ENCODE results near the gene COLQ.
"Not testable (repeated sequence)": the region's sequence is repeated elsewhere in the genome, so short reads cannot be mapped to it uniquely, and the experiment has no call there.

The COLQ gene

DNA sequence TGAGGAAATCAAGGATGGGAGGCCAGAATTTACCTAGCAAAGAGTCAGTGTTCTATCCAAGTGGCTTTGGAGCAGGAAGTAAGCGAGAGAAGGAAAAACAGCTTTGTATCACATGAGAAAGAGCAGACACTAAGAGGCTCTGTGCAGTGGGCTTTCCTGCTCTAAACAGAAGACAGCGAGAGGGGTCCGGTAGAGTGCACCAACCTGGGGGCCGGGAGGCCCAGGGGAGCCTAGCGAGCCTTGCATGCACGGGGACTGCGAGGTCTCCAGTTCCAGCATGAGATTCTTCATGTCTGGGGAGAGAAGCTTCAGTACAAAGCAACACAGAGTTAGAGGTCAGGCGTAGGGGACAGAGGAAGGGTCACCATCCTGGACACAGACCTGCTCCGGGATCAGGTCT is 33.5 kb downstream of the COLQ start:
- DNase-seq, result no peak

DNA sequence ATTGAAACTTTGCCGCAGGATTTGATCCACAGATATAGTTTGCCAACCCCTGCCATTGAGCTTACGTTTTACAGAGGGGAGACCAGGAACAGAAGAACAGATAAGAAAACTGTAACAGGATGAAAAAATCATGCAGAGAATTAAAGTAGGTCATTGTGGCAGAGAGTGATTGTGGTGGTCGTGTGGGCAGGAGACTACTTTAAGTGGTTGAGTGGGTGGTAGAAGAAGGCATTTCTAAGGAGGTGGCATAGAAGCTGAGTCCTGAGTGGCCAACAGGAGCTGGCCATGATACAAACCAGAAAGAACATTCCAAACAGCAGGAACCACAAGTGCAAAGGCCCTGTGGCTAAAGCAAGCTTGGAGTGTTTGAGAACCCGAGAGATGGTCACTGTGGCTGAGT is 34.5 kb downstream of the COLQ start:
- no peak for DNase-seq

DNA sequence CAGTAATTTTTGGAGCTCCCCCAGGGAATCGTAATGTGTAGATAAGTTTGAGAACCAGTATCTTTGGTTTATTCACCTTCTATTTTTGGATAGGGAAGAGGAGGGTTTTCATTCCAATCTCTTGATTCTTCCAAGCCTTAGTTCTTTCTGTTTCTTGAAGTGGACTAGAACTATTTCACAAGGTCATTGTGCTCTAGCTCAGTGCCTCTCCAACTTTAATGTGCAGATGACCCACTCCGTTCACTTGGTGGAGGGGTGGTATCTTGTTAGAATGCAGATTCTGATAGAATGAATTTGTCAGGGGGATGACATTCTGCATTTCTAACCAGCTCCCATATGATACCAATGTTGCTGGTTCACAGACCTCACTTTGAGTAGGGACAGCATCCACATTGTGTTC is 35.5 kb downstream of the COLQ start:
- DNase-seq, result no peak

DNA sequence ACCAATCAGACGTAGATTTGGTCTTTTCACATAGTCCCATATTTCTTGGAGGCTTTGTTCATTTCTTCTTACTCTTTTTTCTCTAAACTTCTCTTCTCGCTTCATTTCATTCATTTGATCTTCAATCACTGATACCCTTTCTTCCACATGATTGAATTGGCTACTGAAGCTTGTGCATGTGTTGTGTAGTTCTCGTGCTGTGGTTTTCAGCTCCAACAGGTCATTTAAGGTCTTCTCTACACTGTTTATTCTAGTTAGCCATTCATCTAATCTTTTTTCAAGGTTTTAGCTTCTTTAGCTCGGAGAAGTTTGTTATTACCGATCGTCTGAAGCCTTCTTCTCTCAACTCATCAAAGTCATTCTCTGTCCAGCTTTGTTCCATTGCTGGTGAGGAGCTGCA is 37.0 kb downstream of the COLQ start:
- not testable (repeated sequence) for DNase-seq

DNA sequence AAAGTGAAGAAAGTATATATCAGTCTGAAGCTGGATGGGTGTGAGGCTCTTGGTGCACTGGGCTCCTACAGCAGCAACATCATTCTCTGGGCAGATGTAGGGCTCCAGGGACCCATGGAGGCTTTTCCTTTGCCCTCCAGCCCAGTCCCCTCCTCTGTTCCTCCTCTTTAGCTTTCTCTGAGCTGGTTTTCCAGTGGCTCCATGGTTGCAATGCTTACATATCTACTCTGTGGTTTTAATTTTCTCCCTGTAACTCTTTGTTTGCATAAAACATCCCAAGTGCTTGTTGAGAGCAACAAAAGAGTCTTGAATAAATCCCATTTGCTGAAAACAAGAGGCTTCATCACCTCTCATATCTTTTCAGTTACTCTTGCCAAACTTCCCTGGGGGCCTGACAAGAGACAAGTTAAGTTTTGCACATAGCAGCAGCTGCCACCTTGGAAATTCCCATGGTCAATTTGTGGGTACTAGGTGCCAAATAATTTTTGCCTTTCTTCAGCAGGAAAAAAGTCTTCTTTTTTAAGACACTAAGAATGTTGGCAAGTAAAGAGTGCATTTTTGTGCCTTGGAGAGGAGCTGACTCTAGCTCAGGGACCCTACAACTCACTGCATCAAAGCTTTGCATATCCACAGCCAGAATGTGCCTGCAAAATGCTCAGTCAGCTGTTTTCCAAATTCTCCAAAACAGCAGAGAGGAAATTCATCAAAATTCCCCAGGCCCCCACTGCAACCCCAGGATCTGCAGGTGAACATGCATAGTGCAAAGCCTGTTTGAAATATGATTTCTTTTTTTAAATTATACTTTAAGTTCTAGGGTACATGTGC is 41.9 kb downstream of the COLQ start:
- no peak for DNase-seq

DNA sequence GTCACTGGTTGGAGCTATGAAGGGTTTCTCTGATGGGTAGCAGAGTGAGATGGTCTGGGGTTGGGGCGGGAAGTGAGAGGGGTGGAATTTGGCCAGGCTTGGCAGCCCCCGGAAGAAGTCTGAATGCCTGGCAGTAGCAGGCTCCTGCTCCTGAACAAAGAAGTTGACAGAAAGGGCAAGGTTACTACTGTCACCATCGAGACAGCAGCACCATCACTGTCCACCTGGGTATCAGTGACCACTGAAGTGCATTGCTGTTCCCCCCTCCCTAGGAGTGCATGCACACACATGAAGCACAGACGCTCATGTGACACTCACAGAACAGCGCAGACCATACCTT is 42.9 kb downstream of the COLQ start:
- no peak for DNase-seq

DNA sequence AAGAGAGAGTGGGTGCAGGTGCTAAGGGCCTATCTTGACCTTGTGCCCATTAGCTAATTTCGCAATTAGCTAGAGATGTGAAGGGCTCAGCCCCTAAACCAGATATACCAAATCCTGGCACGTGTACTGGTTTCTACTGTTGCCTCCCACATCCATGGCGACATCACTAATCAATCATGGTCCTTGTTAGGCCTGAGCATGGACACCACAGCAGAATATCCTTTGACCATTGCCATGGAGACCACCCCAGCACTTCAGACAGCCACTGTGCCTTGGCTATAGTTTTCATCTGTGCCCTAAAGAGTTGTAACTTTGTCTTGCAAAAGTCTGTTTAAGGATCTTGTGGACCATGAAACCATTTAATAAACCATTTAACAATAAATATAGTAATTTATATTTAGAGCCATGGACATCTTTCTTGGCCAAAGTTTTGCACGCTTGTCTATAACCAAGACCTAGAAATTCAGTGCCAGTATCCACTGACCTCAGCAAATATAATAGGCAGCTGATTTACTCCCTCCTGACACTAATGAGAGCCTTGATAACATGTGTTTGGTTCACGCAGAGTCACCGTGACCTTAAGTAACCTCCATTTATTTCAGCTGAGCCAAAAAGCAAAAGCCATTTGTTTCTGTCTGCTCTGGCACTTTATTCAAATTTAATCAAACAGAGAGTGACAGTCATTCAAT is 43.4 kb downstream of the COLQ start:
- DNase-seq, result no peak

DNA sequence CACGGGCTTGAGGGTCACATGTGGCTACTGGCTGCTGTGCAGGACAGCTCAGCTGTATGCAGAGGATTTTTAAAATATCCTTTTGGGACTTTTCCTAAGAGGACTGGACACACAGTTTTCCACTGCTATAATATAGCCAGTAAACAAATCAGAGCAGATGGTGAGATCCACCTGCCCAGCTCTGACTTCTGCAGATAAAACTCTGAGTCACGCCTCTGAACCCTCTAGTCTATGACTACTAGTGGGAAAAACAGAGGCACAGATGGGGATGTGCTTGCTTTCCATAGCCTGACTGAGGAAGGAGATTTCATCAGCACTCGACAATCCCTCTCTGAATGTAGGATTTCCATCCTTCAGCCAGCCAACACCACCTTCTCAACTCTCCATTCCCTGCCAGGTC is 45.1 kb downstream of the COLQ start:
- no peak for DNase-seq

DNA sequence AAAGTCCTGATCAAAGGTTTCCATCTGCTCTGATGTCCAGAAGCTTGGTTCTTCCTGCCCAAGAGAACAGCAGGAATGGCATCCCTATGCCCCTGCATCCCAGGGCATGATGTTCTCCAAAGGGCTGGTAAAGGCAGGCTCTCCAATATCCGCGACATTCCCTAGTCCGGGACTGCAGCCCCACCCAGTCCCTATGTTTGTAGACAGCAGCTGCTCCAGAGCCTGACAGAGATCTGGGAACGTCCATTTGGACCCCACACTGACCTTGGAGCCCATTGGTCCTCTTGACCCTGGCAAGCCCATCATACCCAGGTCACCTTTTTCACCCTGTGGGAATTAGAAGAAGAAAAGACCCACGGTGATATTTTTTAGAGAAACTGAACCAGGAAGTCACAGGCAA is 46.3 kb downstream of the COLQ start:
- no peak for DNase-seq

DNA sequence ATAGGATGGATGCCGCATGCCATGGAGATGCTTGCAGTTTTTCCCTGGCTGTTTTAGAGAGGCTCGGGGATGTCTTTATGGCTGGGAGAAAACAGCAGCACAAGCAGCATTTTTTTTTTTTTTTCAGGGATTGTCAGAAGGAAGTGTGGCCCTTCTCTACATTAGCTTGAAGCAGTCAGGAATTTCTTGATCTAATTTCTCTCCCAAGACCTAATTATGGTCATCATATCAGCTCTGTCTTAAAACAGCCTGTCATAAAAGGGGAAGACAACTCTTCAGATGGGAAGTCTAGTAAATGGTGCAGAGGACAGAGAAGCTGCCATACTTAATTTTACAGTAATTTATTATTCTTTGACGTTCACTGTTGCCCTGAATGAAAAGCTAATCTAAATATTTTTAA is 49.6 kb downstream of the COLQ start:
- DNase-seq, result no peak

DNA sequence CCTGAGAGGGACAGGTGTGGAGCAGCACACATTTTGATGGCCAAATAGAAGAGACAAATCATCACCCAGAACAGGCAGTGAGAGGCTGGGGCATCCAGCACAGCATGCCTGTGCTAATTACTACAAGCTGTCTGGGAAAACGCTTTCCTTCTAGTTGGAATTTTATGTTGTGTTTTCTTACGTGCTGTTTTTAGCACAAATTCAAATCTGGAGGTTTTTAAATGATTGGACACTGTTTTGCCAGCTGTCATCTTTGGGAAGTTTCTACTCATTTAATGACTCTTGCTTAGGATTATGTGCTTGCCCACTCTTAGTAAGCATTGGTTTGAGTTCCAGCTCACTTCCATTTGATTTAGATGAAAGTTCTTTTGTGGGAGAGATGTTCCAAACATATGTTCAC is 50.7 kb downstream of the COLQ start:
- DNase-seq, result no peak

DNA sequence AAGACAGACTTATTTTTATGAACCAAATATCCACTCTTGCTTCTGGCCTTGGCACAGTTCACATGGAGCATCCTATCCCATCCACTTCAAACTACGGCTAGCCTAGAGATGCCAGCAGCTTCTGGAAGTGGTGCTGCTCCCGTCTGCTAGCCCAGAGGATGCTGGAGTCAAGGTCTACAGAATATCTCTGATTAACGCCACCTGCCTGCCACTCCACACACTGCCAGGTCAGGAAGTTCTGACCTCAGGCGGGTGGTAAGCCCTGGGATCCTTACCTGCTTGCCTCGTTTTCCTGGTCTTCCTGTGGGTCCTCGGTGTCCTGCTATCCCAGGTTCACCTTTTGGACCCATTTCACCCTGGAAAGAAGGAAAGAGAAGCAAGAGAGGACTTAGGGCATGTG is 51.2 kb downstream of the COLQ start:
- DNase-seq, result no peak

DNA sequence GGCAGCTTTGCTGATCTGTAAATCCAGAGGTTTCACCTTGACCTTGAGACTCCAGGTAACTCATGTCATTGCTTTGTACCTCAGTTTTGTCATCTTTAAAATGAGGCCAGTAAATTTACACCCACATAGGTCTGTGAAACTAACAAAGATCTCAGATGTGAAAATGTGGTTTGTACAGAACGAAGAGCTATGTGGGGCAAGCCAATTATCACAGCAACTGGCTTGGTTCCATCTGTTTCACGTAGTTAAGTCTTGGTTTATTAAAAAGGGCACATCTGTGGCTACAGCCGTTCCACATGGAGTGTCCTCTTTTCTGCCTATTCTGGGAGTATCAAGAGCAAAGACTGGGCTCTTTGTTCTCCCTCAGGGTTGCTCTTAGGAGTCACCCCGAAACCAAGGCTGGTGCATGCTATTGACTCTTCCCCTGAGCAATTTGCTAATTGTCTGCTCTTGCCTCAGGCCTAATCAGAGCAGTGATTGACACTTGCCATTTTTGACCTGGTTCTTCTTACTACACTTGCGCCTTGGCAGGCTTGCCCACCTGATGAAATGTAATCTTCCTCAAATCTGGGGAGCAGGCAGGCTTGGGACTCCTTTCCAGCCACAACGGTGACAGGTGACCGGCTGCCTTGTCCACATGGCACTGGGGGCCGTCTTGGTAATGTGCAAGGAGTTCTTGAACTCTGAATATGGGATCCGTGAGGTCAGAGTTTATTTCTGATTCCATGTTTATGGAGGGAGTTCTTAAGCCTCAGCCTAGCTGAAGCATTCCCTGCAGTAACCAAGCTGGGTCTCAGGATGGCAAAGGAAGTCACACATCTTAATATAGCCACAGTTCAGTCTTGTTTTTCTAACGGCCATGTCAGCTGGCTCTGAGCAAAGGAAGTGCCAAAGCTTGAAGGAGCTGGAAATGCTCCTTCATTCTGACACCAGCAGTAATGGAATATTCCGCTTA is 54.0 kb downstream of the COLQ start:
- no peak for DNase-seq

DNA sequence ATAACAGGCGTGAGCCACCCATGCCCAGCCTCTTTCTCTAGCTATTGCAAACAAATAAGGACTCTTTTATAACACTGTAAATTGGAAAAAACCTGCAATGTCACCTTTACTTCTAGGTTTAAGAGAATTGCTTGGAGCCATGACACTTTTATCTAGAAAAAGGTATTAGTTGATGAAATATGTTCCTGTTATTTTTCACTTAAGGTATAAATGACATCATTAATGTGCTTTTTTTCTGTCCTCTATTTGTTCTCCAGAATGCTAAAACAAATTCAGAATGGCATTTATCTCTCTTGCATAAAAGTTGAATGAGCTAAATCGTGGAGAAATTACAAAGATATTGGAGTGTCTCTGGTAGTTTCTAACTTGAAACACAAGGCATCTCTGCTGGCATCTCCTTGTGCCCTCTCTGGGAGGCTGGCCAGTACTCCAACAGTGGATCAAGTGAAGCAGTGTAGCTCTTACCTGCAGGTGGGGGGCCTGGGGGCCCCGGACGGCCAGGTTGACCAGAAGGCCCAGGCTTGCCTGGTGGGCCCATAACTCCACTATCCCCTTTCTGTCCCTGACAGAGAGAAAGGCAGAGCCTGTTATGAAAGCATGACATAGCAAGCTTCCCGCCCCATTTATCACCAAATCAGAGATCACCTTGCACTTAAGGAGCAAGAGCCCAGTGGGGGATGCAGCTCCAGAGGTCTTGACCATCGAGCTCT is 55.5 kb downstream of the COLQ start:
- DNase-seq, result no peak

DNA sequence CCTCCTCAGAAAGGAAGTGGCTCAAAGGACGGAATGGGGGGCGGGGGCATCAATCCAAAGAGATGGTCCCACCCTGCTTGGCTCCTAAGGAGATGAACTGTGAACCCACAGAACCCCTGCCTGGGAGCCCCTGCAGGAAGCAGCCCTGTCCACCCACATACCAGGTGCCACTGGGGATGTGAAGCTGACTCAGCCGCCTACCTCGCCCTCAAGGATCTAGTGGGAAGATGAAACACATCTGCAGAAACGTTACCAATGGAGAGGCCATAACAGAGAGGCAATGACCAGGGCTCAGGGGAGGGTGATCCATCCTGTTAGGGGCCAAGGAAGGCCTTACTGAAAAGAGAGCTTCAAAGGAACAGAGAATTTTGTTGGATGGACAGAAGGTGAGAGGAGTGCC is 59.1 kb downstream of the COLQ start:
- no peak for DNase-seq

DNA sequence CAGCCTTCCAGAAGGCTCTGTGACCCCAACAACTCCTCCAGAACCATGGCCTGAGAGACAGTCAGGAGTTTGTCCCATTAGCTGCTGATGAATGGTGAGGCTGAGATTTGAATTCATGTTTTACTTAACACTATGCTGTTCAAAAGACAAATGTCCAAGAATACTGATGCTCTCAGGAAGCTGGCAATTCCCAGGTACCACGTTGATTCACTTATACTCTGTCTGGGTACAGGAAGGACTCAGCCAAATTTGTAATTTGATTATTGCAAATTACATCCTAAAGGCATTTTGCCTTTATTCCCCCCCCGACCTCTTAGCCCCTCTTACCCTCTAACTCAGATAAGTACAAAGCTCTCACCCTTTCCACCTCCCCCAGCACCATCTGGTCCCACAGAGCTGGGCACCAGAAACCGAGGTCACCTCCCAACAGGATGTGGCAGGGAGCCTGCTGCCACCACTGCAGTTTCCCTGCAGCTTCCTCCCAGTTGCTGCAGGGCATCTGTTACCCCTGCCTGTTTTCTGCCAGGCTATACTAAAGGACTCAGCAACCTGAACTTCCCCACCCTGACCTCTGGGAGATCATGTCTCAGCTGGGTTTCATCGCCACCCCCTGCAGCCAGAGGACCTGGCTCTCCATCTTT is 60.5 kb downstream of the COLQ start:
- no peak for DNase-seq

DNA sequence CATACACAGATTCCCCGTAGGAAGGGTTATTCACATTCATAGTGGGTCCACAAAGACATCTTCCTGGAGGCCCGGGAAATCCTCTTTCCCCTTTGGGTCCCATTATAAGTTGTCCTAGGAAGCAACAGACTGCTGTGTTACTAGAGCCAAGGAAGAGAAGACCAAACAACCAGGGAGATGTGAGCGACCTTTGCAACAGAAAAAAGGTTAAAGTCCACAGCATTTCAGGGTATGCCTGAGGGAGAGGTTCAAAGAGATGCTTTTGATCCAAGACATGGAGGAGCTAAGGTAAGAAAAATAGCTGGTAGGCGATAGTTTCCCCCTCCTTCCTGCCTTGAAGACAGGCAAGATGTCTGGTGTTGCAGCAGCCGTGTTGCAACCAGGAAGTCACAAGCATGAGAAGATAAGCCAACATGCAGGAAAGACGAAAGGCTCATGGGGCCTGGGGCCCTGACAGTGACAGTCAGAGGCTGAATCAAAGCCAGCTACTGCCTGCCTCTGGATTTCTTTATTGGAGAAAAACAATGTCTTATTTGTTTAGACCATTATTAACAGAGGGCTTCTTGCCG is 63.2 kb downstream of the COLQ start:
- peak; percentile 56 to 64 for DNase-seq

DNA sequence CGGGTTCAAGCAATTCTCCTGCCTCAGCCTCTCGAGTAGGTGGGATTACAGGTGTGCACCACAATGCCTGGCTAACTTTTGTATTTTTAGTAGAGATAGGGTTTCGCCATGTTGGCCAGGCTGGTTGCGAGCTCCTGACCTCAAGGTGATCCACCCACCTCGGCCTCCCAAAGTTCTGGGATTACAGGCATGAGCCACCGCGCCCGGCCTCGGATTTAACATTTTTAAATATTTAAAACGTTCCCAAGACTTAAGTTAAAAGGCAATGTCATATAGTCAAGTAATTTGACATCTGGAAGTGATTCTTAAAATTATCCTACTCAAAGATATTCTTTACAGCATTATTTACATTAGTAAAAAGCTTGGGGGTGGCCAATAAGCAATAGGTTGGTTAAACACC is 64.6 kb downstream of the COLQ start:
- not testable (repeated sequence) for DNase-seq

DNA sequence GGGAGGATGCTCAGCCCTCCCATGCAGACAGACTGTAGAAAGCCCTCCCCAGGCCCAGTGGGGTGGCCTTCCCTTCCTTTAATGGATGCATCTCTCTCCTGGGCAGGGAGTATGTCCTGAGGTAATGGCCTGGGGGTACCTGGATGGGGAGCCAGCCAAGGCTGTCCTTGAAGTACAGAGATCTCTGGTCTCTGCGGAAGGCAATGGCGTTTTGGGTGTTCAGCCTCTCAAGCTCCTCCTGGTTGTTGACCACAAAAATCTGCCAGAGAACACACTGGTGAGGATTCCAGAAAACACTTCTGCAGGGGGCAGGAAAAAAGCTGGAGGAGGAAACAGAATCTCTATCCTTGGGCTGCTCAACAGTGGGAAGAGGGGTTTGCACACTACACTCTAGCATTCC is 65.2 kb downstream of the COLQ start:
- no peak for DNase-seq

DNA sequence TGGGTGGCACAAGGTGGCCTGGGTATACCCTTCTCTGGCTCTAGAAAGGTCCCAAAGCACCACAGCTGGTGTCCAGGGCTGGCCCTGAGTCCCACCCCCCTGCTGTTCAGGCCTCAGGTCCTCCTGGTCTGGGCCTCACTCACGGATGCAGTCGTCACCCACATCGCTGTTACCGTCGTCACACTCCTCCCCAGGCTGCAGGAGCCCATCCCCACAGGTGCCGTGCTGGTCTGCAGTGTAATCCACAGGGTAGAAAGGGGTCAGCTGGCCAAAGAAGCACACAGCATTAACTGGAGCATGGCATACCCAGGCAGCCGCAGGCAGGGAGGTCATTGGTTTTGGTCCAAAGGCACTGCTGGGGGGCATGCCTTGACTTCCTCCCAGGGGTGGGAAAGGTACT is 65.8 kb downstream of the COLQ start:
- DNase-seq, result no peak

DNA sequence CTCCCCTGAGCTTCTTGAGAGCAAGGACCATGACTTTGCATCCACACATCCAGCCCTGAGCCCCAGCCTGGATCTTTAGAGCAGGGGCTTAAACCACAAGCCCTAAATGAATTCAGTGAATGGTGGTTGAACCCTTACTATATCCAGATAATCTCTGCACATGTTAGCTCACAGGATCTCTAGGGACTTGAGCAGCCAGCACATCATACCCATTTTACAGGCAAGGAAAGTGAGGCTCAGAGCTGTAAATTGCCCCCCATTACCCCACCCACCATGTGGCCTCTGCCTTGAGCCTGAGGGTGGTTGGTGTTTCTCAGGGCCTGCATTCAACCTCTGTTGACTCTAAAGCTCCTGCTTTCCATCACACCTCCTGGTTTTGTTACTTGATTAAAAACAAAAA is 66.5 kb downstream of the COLQ start:
- no peak for DNase-seq

DNA sequence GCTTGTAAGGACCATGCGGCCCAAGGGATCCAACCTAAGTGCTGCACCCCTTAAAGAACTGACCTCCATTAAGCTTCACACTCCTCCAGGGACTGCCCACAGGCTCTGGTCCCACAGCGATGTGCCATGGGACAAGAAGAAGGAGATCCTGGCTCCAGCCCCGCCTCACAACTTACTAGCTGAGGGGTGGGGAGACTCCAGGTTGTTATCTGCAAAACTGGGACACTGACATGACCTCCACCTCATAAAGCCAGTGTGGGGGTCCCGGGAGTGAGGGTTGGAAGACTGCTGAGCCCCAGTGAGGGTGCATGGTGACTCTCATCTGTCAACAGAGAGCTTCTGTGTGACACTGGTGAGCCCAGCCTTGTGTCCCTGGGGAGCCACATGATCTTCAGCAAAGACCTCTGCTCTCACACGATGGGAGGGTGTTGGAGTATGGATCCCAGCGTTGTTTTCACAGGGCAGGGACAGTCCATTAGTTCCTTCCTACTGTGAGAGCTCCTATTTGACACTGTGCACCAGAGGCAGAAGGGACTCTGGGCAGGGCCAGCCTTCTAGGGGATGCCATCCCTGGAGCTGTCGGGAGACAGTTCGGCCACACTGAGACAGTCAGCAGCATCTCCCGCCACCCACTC is 67.4 kb downstream of the COLQ start:
- no peak for DNase-seq

Data from inflammatory macrophage treated with lipopolysaccharide for 1 hour (primary cell).